OCI-LY7 (cell line): Measurements from ENCODE around the gene GJA1.

Experiments used
- EZH2phosphoT487 ChIP-seq: fragments of 200-600 bp; sonication (generic); IDR thresholded peaks from 2 replicates; pipeline ENCODE4 v1.6.1; 2018; ENCODE audit warnings: low read depth, borderline replicate concordance, mild to moderate bottlenecking, mixed run types, antibody characterized with exemption, low read length, moderate library complexity, mixed read lengths
- TF ChIP-seq, protein P1 (sequence below): fragments of 200-600 bp; sonication (generic); conservative IDR thresholded peaks from 2 replicates; pipeline ENCODE4 v1.5.1; 2014; ENCODE audit warnings: mild to moderate bottlenecking, antibody characterized with exemption, low read length, moderate library complexity, mixed read lengths

GRCh38 chr6:121405306-121405705 lies 30.1 kb upstream of the GJA1 start:
- TF ChIP-seq, protein P1, sequence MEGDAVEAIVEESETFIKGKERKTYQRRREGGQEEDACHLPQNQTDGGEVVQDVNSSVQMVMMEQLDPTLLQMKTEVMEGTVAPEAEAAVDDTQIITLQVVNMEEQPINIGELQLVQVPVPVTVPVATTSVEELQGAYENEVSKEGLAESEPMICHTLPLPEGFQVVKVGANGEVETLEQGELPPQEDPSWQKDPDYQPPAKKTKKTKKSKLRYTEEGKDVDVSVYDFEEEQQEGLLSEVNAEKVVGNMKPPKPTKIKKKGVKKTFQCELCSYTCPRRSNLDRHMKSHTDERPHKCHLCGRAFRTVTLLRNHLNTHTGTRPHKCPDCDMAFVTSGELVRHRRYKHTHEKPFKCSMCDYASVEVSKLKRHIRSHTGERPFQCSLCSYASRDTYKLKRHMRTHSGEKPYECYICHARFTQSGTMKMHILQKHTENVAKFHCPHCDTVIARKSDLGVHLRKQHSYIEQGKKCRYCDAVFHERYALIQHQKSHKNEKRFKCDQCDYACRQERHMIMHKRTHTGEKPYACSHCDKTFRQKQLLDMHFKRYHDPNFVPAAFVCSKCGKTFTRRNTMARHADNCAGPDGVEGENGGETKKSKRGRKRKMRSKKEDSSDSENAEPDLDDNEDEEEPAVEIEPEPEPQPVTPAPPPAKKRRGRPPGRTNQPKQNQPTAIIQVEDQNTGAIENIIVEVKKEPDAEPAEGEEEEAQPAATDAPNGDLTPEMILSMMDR = no peak
- TF ChIP-seq EZH2phosphoT487 = no peak
